MCF 10A (cell line): Measurements from ENCODE around the gene LDB3. TPM values are rescaled to one million over a fixed set of nuclear protein-coding genes. Genes with fewer than 3 reads are reported as not detected.

ENCODE experiments used
- BruUV-seq: library from RNA; stranded (reverse); fragments of 400-500 nt; replicated peaks from 2 replicates; lab custom pipeline; 2021; lab: Mats Ljungman, UMichigan
- CTCF ChIA-PET: fragments of 300-600 bp; sonication (Branson Sonifier 250); formaldehyde crosslinking; extraction: SDS; loops from one replicate; lab custom pipeline; 2021; ENCODE audit warnings: antibody characterized with exemption, inconsistent platforms; lab: Yijun Ruan, JAX
- POLR2A ChIA-PET: fragments of 300-600, 350-650 bp; sonication (Branson Sonifier 250); formaldehyde crosslinking; extraction: SDS; loops from one replicate; lab custom pipeline; 2020; ENCODE audit warnings: antibody characterized with exemption, inconsistent platforms; lab: Yijun Ruan, JAX
- DNase-seq: peaks from one replicate; pipeline ENCODE4 v3.0.0-alpha.2; 2018; ENCODE audit not compliant: unreplicated experiment
- H3K27ac Mint-ChIP-seq: one replicate; pipeline ENCODE4 v1.8.0; 2022; ENCODE audit warnings: mild to moderate bottlenecking, low read depth, mixed read lengths; ENCODE audit not compliant: unreplicated experiment
- H3K27me3 Mint-ChIP-seq: one replicate; pipeline ENCODE4 v1.8.0; 2022; ENCODE audit warnings: mixed read lengths; ENCODE audit not compliant: insufficient read depth, unreplicated experiment
- H3K36me3 Mint-ChIP-seq: one replicate; pipeline ENCODE4 v1.8.0; 2022; ENCODE audit warnings: mild to moderate bottlenecking, moderate library complexity, mixed read lengths; ENCODE audit not compliant: insufficient read depth, unreplicated experiment
- H3K4me1 Mint-ChIP-seq: one replicate; pipeline ENCODE4 v1.8.0; 2022; ENCODE audit warnings: mixed read lengths; ENCODE audit not compliant: insufficient read depth, unreplicated experiment
- H3K4me3 Mint-ChIP-seq: one replicate; pipeline ENCODE4 v1.8.0; 2022; ENCODE audit warnings: mild to moderate bottlenecking, moderate library complexity, mixed read lengths; ENCODE audit not compliant: unreplicated experiment
- H3K9me3 Mint-ChIP-seq: one replicate; pipeline ENCODE4 v1.8.0; 2022; ENCODE audit warnings: mixed read lengths; ENCODE audit not compliant: unreplicated experiment
- CTCF ChIP-seq: fragments of 200-600 bp; IDR thresholded peaks from one replicate; pipeline ENCODE4 v1.8.0; 2022; ENCODE audit warnings: antibody characterized with exemption, mild to moderate bottlenecking; ENCODE audit not compliant: unreplicated experiment
- intact Hi-C: fragments of 100-400 bp; cut with micrococcal nuclease; formaldehyde crosslinking; loops from 2 replicates; pipeline ENCODE4 v1.14.1; 2022
- total RNA-seq: library from RNA; stranded (reverse); gene quantifications from 2 replicates; pipeline ENCODE4 v1.2.3, GENCODE V29; 2022

The LDB3 gene
- total RNA-seq, 1 experiment from 2014 or later = 0.23 TPM

DNA sequence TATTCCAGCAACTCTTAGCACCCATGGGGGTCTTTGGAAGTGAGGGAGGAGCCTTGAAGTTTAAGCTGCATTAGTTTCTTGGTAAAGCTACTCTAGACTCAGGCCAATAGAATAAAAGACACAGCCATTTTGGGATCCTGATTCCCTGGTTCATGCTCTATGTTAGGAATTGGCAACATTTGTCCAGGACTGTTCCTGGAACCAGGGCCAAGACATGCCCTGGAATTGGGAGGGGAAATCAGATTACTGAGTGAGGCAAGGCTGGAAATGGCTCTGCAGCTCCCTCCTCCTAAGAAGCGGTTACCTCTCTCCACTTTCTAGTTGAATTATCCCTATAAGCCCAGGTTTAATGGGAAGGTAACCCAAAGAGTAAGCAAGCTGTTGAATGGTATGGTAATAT is 73.9 kb downstream of the LDB3 start:
- BruUV-seq = no TSS peak
- POLR2A ChIA-PET = interaction anchor here (0.6 to 1.9 kb wide), 3 partner anchors 14 to 366 kb away, joined by 3 to 7 read pairs (median 3); partner anchors contain the start of gene BMPR1A
- H3K4me3 Mint-ChIP-seq = no peak overlapping the region
- no peaks in the 10 kb centered on the region for H3K9me3 Mint-ChIP-seq
- no peaks in the 10 kb centered on the region for H3K36me3 Mint-ChIP-seq
- TF ChIP-seq CTCF = no peak
- intact Hi-C loops = no loop called here
- no peaks in the 10 kb centered on the region for H3K4me1 Mint-ChIP-seq
- DNase-seq = no peak
- no peak overlapping the region for H3K27ac Mint-ChIP-seq
- no peaks in the 10 kb centered on the region for H3K27me3 Mint-ChIP-seq
- CTCF ChIA-PET = no interaction called here

DNA sequence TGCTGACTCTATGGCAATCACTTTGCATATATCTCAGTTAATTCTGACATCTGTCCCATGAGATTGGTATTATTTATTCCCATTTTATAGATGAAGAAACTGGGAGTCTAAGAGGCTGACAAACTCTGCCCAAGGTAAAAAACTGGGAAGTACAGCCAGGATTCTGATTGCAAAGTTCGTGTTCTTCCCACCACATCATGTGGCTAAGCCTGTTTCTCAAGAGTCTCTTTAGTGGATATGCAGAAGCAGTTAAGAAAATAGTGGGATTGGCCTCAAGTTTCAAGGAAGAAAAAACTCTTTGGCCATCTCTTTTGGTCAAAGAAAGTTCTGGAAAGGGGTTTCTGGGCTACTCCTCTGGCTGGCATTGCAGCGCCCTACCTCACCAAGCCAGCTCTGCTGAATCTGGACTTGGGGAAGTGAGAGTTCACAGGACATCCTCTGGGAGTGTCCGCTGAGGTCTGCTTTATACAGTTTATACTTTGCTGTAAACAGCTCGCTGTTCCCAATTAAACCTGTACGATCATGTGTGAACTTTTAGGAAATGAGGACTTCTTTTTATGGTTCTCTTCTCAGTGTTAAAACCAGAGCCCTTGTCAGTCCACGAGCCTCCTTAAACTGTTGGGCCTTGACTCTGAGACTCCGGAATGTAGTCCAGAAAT is 75.9 kb downstream of the LDB3 start:
- Mint-ChIP-seq H3K27ac (no peak overlapping the region), H3K27me3 (no peaks in the 10 kb centered on the region), H3K4me1 (no peaks in the 10 kb centered on the region), H3K9me3 (no peaks in the 10 kb centered on the region), H3K4me3 (no peak overlapping the region), H3K36me3 (no peaks in the 10 kb centered on the region)
- DNase-seq = no peak
- no TSS peak for BruUV-seq
- ChIA-PET CTCF (no interaction called here), POLR2A (interaction anchor here (1.1 kb wide), 1 partner anchor 12 kb away, joined by 4 read pairs; the partner anchor contains the start of gene BMPR1A)
- intact Hi-C loops = no loop called here
- TF ChIP-seq CTCF = no peak

GRCh38 chr10:86747796-86748581 is 79.7 kb downstream of the LDB3 start:
- intact Hi-C loops = no loop called here
- no peak for TF ChIP-seq CTCF
- ChIA-PET CTCF (interaction anchor here (1.2 to 1.6 kb wide), 2 partner anchors 12 to 146 kb away, joined by 4 to 5 read pairs; no protein-coding TSS in a partner anchor), POLR2A (interaction anchor here (0.6 to 0.7 kb wide), 2 partner anchors 10 to 11 kb away, joined by 3 to 5 read pairs; no protein-coding TSS in a partner anchor)
- no peaks in the 10 kb centered on the region for H3K9me3 Mint-ChIP-seq
- no peak overlapping the region for H3K4me3 Mint-ChIP-seq
- DNase-seq = no peak
- H3K27ac Mint-ChIP-seq = no peak overlapping the region
- no TSS peak for BruUV-seq
- H3K36me3 Mint-ChIP-seq = no peaks in the 10 kb centered on the region
- peaks cover 9% of the 10 kb centered on the region for H3K4me1 Mint-ChIP-seq
- H3K27me3 Mint-ChIP-seq = no peaks in the 10 kb centered on the region

DNA sequence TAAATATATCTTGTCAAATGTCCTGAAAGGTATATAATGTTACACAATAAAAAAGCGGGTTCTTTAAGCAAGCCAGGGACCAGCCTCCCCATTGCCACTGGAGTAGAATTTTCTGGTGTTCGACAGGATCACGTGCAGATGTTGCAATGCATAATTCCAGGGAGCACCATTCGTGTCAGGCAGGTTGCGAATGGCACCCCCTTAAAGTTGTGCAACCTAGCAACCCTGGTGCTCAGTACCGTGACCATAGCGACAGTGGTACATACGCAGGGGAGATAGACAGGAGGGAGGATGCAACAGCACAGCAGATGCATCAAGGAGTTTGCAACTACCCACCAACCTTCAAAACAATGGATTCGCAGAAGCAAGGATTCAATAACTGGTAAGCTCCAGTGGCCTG is 81.5 kb downstream of the LDB3 start:
- no peak for DNase-seq
- H3K4me3 Mint-ChIP-seq = no peak overlapping the region
- ChIA-PET POLR2A (interaction anchor here (0.7 kb wide), 1 partner anchor 12 kb away, joined by 3 read pairs; no protein-coding TSS in a partner anchor), CTCF (no interaction called here)
- BruUV-seq = no TSS peak
- H3K4me1 Mint-ChIP-seq = peaks cover 16% of the 10 kb centered on the region
- intact Hi-C loops = no loop called here
- no peaks in the 10 kb centered on the region for H3K9me3 Mint-ChIP-seq
- H3K27ac Mint-ChIP-seq = no peak overlapping the region
- no peaks in the 10 kb centered on the region for H3K27me3 Mint-ChIP-seq
- no peak for TF ChIP-seq CTCF
- H3K36me3 Mint-ChIP-seq = no peaks in the 10 kb centered on the region
